IPS-20b (cell line): Measurements from ENCODE around the gene HOXC12.

Source experiments
- H3K27ac ChIP-seq: one replicate; pipeline ENCODE4 v1.5.1; 2013; ENCODE audit warnings: low read length
- H3K27me3 ChIP-seq: 2 replicates; pipeline ENCODE4 v1.6.1; 2013; ENCODE audit warnings: mild to moderate bottlenecking, low read length, inconsistent platforms; ENCODE audit not compliant: insufficient read depth
- H3K36me3 ChIP-seq: 2 replicates; pipeline ENCODE4 v1.6.1; 2013; ENCODE audit warnings: low read depth, mild to moderate bottlenecking, inconsistent platforms, low read length, moderate library complexity; ENCODE audit not compliant: insufficient read depth
- H3K4me1 ChIP-seq: 2 replicates; pipeline ENCODE4 v1.6.1; 2013; ENCODE audit warnings: mild to moderate bottlenecking, control low read depth, inconsistent platforms, low read length, moderate library complexity; ENCODE audit not compliant: insufficient read depth
- H3K4me3 ChIP-seq: 2 replicates; pipeline ENCODE4 v1.5.1; 2013; ENCODE audit warnings: mild to moderate bottlenecking, low read length, inconsistent platforms
- H3K9ac ChIP-seq: 2 replicates; pipeline ENCODE4 v1.6.1; 2013; ENCODE audit warnings: low read depth, mild to moderate bottlenecking, inconsistent platforms, low read length, moderate library complexity
- H3K9me3 ChIP-seq: 2 replicates; pipeline ENCODE4 v1.6.1; 2013; ENCODE audit warnings: mild to moderate bottlenecking, low read depth, low read length, inconsistent platforms; ENCODE audit not compliant: insufficient read depth

Gene HOXC12

DNA sequence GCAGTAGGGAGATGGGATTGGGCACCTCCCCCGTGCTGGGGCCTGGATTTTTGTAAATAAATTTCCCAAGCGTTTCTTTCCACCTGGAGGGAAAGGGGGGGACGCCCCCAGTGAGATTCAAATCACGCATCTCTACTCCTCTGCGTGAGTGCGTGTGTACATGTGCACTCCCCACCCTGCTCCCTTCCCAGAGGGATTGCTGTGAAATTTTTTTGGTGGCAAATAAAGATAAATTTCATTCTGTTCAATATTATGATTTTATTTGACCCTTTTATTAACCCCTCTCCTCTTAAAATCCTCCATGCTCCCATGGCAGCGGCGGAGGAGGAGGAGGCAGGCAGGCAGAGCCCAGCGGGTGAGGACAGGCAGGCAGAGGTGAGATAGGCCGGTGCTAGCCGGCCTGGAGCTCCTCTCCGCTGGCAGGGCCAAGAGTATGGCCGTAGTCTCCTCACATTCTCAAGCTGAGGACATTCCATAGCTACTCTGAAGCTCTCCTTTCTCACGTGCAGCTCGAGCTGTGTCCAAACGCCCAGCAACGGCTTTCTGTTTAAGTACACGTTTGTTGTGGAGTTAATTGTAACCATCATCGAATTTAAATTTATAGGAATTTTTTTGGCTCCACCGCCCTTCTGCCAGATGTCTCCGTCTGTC is 21.6 kb downstream of the HOXC12 start:
- H3K27me3 ChIP-seq = peaks cover 100% of the 10 kb centered on the region
- no peaks in the 10 kb centered on the region for H3K36me3 ChIP-seq
- peaks cover 4% of the 10 kb centered on the region; the same call in 1 of the 2 replicates for H3K9me3 ChIP-seq
- H3K4me1 ChIP-seq = no peaks in the 10 kb centered on the region
- no peak overlapping the region for H3K4me3 ChIP-seq
- no peak overlapping the region for H3K9ac ChIP-seq
- no peak overlapping the region for H3K27ac ChIP-seq

DNA sequence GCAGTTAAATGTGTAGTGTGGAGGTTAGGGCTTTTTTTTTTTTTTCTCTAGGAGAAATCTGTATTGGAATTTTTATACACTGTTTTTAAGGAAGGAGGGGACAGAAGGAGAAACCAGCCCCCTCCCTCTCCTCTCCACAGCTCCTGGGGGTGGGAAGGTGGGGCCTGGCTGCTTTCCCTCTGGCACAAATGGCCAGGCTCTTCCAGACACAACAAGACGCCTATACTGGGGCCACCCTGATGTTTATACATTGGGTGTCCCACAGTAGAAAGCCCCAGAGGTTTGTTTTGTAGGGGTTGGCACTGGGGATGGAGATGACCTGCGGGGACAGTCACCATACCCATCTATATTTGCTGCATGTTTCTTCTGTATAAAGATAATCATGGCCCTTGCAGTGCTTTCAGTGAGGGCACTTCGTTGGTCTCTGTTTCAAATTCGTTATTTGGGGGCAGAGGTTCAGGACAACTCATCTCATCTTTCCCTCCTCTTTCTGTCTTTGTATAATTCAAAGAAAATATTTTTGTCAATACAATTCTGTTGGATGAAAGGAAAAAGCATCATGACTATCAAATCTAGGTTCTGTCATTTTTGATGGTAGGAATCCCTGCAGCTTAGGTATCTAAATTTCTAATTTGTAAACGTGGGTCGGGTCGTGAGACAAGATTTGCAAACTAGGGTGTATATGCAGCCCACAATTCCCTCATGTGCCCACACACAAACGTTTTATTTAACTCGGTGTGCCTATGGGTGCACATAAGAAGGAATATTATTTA is 22.3 kb downstream of the HOXC12 start:
- Histone ChIP-seq H3K27me3 (peaks cover 100% of the 10 kb centered on the region), H3K36me3 (no peaks in the 10 kb centered on the region), H3K9ac (no peak overlapping the region), H3K4me1 (no peaks in the 10 kb centered on the region), H3K27ac (no peak overlapping the region), H3K4me3 (no peak overlapping the region), H3K9me3 (peaks cover 4% of the 10 kb centered on the region; the same call in 1 of the 2 replicates)

DNA sequence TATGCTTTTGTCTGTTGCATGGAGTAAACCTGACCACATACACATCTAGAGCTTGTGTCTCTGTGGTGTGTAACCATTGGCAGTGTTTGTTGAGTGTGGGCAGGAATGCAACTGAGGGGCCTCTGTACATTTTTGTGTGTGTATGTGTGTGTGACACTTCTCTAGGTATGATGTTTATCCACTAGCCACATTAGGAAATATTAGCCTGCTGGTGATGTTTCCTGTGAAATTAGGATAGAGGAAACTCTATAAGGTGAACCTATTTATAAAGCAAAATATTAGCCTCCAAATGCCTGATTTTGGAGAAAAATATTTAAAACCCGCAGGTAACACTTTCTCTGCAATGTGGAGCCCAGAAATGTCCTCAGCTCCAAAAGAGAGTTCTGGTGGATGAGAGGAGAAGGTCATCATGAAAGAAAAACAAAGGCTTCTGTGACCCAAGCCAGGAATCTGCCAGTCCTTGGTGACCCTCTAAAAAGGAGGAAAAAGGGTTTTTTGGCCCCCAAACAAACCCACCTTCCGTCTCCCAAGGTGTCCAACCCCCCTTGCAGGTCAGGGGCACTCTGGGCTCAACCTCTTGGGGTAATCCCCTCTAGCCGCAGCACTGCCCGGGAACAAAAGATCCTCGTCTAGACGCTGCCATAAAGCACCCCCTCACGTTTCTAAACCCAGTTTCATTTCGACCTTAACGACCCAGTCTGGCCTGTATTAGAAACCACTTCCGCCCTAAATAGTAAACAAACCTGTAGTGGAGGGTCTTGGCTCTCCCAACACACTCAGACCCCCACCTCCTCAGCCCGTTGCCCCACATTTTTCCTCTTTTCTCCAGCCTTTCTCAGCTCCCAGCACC is 23.1 kb downstream of the HOXC12 start:
- Histone ChIP-seq H3K4me3 (no peak overlapping the region), H3K27ac (no peak overlapping the region), H3K4me1 (no peaks in the 10 kb centered on the region), H3K27me3 (peaks cover 100% of the 10 kb centered on the region), H3K36me3 (no peaks in the 10 kb centered on the region), H3K9ac (no peak overlapping the region), H3K9me3 (no peaks in the 10 kb centered on the region; the same call in 1 of the 2 replicates)

DNA sequence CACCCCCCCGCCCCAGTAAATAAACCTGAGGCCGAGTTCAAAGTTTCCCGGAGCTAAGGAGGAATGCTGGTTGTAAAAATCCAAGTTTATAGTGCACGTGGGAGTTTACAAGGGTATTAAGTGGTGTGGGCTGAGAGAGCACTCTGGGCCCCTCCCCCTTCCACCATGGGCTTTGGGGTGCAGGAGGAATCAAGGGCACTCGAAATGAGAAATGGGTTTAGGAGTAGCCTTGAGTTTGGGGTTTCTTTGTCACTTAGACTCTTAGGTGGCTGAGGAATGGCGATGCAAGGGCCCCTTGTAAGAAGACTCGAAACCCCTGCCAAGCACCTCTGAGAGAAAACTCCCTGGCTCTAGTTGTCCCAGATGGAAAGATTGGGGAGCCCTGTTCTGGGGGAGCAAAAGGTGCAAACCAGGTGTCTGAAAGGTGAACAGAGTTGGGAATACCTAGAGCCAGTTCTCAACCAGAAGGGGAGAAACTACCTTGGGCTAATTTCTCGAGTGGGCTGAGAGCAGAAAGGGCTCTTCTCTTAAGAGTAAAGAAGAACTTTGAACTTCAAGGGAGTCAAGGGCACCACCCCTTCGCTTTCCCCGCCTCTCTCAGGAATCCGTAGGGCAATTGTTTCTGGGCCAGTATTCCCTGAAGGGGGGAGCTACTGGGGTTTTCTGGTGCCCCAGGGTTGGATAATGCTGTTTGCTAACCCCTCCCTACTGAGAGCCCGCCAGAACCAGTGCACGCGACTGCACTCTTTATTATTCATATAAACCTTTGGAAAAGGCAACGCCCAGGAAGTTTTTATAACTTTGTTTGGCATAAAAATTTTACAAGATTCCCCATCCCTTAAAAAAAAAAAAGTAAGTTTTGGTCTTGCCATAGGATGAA is 24.0 kb downstream of the HOXC12 start:
- Histone ChIP-seq H3K9ac (no peak overlapping the region), H3K27ac (no peak overlapping the region), H3K4me1 (no peaks in the 10 kb centered on the region), H3K9me3 (peaks cover 3% of the 10 kb centered on the region; the same call in 1 of the 2 replicates), H3K27me3 (peaks cover 100% of the 10 kb centered on the region), H3K36me3 (no peaks in the 10 kb centered on the region), H3K4me3 (no peak overlapping the region)

DNA sequence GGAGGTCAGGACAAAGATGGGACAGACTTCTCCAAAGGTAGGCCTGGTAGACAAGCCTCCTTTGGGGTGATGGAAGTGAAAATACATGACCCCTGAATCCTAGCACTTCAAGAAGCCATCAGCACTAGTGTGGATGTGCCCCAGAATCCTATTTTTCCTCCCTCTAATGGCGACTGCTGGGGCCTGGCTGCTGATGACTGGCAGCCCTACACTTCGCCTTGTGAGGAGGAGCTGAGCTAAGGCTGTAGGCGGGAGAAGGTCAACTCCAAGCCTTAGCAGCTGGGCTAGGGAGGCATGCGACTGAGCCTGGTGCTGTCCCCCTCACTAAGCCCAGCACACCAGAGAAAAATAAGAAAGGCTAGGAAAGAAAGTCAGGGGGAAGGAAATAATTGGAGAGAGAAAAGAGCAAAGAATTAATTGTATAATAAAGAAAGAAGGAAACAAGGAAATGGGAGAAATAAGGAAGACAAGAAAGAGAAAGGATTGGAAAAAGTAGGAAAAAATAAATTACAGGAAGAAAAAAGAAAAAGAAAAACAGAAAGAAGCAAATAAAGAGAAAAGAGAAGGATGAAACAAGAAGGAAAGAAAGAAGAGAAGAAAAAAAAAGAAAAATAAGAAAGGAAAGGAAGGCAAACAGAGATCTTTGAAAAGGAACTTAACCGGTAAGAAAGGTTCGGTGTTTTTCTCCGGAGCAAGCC is 25.6 kb downstream of the HOXC12 start:
- H3K9me3 ChIP-seq = peaks cover 11% of the 10 kb centered on the region; the same call in 1 of the 2 replicates
- H3K27me3 ChIP-seq = peaks cover 100% of the 10 kb centered on the region
- no peaks in the 10 kb centered on the region for H3K36me3 ChIP-seq
- H3K9ac ChIP-seq = no peak overlapping the region
- H3K4me3 ChIP-seq = no peak overlapping the region
- H3K4me1 ChIP-seq = no peaks in the 10 kb centered on the region
- no peak overlapping the region for H3K27ac ChIP-seq

DNA sequence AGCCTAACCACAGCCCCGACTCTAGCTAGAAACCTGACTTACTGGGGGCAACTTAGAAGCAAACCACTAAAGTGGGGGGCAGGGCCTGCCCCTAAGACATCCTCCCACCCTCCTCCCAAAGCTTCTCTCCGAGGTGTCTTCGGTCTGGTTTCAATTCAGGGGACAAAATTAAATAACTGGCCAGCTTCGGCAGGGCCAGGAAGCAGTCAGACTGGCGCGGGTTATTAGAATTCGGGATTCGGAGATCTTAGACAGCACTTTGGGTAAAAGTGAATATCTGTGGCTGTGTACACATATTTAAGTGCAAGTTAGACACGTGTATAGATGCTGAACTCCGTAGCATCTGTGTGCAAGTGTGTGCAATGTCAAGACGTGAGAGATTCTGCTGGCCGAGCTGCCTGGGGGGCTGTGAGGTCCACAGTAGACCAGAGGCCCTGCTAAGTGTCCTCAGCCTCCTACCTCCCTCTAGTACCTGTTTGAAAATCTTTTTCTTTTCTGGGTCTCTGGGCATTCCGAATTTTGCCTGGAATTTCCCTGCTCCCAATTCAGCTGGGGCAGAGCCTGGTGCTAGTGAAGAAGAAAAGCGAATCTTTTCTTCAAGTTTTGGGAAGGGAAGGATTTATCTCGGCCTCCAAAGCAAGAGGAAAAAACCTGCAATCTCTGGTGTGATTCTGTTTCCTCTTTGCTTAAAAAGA is 26.2 kb downstream of the HOXC12 start:
- Histone ChIP-seq H3K9me3 (peaks cover 15% of the 10 kb centered on the region; the same call in 1 of the 2 replicates), H3K4me1 (no peaks in the 10 kb centered on the region), H3K36me3 (no peaks in the 10 kb centered on the region), H3K9ac (no peak overlapping the region), H3K4me3 (no peak overlapping the region), H3K27ac (no peak overlapping the region), H3K27me3 (peaks cover 100% of the 10 kb centered on the region)

DNA sequence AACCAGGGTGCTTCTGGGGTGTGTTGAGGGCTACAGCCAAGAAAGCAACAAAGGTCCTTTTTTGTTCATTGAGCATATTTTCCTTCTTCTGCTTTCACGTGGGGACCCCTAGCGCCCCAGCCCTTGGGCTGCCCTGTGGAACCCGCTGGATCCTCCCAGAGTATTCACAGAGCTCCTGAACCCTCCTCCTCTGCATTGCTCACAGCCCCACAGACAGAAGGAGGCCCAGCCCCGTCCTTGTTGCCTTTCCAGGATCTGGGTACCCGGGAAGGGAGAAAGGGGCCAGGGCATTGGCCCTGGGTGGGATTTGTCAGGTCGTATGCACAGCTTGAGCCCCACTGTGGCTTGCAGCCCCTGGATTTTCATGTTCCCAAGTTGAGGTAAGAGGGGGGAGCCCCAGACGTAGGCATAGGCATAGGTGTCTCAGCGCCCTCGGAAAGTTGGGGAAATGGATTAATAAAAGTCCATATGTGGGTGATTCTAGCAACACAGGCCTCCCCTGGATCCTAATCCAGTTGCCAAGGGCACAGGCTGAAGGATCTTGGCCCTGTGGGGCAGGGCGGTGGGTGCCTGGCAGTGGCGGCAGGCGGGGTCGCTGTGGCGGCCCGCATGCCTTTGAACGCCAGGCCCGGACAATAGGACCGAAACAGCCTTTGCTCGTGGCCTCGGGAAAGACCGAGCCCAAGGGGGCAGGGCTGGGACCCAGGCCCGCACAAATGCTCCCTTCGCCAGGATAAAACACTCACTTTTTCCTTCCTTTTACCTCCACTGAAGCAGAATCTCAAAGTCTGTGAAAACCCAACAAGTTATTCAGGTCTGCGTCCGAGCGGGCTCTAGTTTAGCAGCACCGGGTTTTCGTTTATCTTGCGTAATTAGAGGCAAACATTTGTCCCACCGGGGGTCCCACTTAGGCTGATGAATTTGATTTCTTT is 27.2 kb downstream of the HOXC12 start:
- Histone ChIP-seq H3K4me1 (no peaks in the 10 kb centered on the region), H3K9me3 (peaks cover 15% of the 10 kb centered on the region; the same call in 1 of the 2 replicates), H3K27ac (no peak overlapping the region), H3K9ac (no peak overlapping the region), H3K27me3 (peaks cover 100% of the 10 kb centered on the region), H3K4me3 (no peak overlapping the region), H3K36me3 (no peaks in the 10 kb centered on the region)

DNA sequence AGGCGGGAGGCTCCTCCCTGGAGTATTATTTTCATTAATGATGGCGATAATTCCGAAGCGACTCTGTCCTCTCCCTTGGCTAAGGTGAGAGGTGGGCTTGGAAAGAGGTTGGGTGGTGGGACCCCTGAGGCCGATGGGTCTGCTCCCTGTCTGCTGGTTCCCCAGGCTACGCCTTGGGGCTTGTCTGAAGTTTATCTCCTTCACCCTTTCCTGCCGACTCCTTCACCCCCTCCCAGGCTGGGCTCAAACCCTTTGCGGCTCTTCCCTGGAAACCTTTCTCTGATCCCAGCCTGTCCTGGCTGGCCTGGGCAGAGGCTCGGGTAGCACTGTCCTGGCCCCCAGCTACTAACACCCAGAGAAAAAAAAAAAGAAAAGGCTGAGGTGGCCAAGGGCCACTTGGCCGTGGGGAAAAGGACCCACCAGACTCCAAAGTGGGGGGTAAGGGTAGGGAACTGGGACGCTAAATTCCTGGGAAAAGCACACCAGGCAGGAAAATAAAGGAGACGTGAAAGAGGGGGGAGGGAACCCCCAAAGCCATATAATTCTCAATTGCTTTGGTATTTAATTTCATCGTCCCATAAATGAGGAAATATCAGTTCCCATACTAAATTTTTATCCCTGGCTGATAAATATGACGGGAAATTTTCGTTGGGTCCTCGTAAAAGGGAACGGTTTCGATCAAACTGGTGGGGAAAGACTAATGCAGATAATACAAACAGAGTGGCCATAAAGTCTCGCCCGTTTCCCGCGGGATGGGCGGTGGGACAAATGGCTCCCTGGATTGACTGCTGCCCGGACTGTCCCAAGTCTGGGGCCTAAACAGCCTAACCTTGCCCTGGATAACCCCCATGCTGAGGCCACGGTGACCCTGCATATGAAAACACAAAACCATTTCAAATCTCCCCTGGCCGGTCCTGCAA is 28.2 kb downstream of the HOXC12 start:
- H3K36me3 ChIP-seq = no peaks in the 10 kb centered on the region
- no peak overlapping the region for H3K4me3 ChIP-seq
- no peaks in the 10 kb centered on the region for H3K4me1 ChIP-seq
- H3K27me3 ChIP-seq = peaks cover 100% of the 10 kb centered on the region
- H3K9ac ChIP-seq = no peak overlapping the region
- H3K9me3 ChIP-seq = peaks cover 15% of the 10 kb centered on the region; the same call in 1 of the 2 replicates
- no peak overlapping the region for H3K27ac ChIP-seq

DNA sequence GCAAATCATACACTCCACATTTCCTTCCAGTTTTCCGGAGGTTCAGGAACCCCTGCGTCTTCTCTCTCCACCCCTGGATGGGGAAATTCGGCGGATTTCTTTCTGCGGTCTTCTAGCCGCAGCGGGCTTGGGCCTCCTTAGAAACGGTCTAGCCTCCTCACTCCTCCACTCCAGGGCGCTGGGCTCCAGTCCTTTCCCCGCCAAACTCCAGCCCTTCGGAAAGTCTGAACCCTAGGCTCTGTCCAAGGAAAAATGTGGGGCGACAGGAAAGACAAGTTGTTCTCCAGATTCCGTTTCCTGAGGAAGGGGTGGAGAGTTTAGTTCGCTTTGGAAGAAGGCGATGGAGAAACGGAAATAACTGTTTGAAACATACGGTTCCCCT is 28.9 kb downstream of the HOXC12 start:
- peaks cover 100% of the 10 kb centered on the region for H3K27me3 ChIP-seq
- no peak overlapping the region for H3K27ac ChIP-seq
- no peaks in the 10 kb centered on the region for H3K36me3 ChIP-seq
- H3K9me3 ChIP-seq = peaks cover 15% of the 10 kb centered on the region; the same call in 1 of the 2 replicates
- no peaks in the 10 kb centered on the region for H3K4me1 ChIP-seq
- H3K4me3 ChIP-seq = no peak overlapping the region
- H3K9ac ChIP-seq = no peak overlapping the region
